Colonic mucosa (tissue), 4 donors: ENCODE results near the gene CCDC78. TPM values are rescaled to one million over a fixed set of nuclear protein-coding genes. Genes with fewer than 3 reads are reported as not detected.
A peak's percentile ranks its signal among the peaks of the same experiment; 100 is the strongest.

Experiments used
- DNase-seq: peaks from one replicate; pipeline ENCODE4 v3.0.0-alpha.2; 2020
- H3K27ac ChIP-seq: fragments of 200-600 bp; one replicate; pipeline ENCODE4 v1.8.0; 2021
- H3K27me3 ChIP-seq: fragments of 200-600 bp; one replicate; pipeline ENCODE4 v1.8.0; 2021
- H3K36me3 ChIP-seq: fragments of 200-600 bp; one replicate; pipeline ENCODE4 v1.8.0; 2021
- H3K4me1 ChIP-seq: fragments of 200-600 bp; one replicate; pipeline ENCODE4 v1.8.0; 2021; ENCODE audit warnings: mild to moderate bottlenecking
- H3K4me3 ChIP-seq: fragments of 200-600 bp; one replicate; pipeline ENCODE4 v1.8.0; 2021
- H3K9ac ChIP-seq, 2 donors: one replicate each; pipeline ENCODE4 v1.7.0; 2013; ENCODE audit warnings: control low read depth in 2 of 2, low read depth in 2 of 2, low read length in 2 of 2
- H3K9me3 ChIP-seq: fragments of 200-600 bp; one replicate; pipeline ENCODE4 v1.8.0; 2021
- CTCF ChIP-seq: fragments of 200-600 bp; IDR thresholded peaks from one replicate; pipeline ENCODE4 v1.8.0; 2022; ENCODE audit warnings: antibody characterized with exemption, mild to moderate bottlenecking
- intact Hi-C: fragments of 100-400 bp; cut with DNase I; formaldehyde crosslinking; loops from one replicate; pipeline ENCODE4 v1.14.1; 2022
- total RNA-seq, 2 donors: library from RNA; stranded (reverse); fragmentation: NEBNext Ultra II Directional in 1 of 2; extraction: Animal tissue kit (Norgen Biotek cat#: 25700) in 1 of 2; gene quantifications; one replicate each; pipeline ENCODE4 v1.2.1, GENCODE V29; 2021
- donor health status: healthy.
- donor health status: DM: no; HTN: no; CAD: no.
- donor health status: DM: no; HTN: no; CAD: no.

Gene CCDC78
- total RNA-seq, 2 donors from 2014 or later, result 0.37 to 3.7 TPM

GRCh38 chr16:718389-718788, 7.9 kb downstream of the CCDC78 start:
- Histone ChIP-seq H3K4me1 (peaks cover 31% of the 10 kb centered on the region), H3K27ac (no peak overlapping the region)

GRCh38 chr16:717450-718245, 8.6 kb downstream of the CCDC78 start:
- Histone ChIP-seq H3K27me3 (no peaks in the 10 kb centered on the region), H3K4me3 (no peak overlapping the region), H3K27ac (no peak overlapping the region), H3K9me3 (no peaks in the 10 kb centered on the region), H3K4me1 (peaks cover 31% of the 10 kb centered on the region), H3K9ac (no peak overlapping the region), H3K36me3 (no peaks in the 10 kb centered on the region)
- TF ChIP-seq CTCF, result no peak
- no peak for DNase-seq
- intact Hi-C loops, result no loop called here

More at GRCh38 chr16:718389-718788, 7.9 kb downstream of the CCDC78 start:
- H3K36me3 ChIP-seq, result no peaks in the 10 kb centered on the region
- TF ChIP-seq CTCF, result no peak
- no peaks in the 10 kb centered on the region for H3K9me3 ChIP-seq
- intact Hi-C loops, result no loop called here
- no peaks in the 10 kb centered on the region for H3K27me3 ChIP-seq
- no peak for DNase-seq
- no peak overlapping the region for H3K4me3 ChIP-seq
- H3K9ac ChIP-seq, result peak overlapping the region in 1 of 2 donors; percentile 46

GRCh38 chr16:716768-717325, 9.4 kb downstream of the CCDC78 start:
- TF ChIP-seq CTCF, result no peak
- no peaks in the 10 kb centered on the region for H3K36me3 ChIP-seq
- no peaks in the 10 kb centered on the region for H3K9me3 ChIP-seq
- no peak overlapping the region for H3K4me3 ChIP-seq
- no peak for DNase-seq
- no peak overlapping the region for H3K27ac ChIP-seq
- no peak overlapping the region for H3K9ac ChIP-seq
- H3K4me1 ChIP-seq, result peaks cover 31% of the 10 kb centered on the region
- intact Hi-C loops, result no loop called here
- H3K27me3 ChIP-seq, result no peaks in the 10 kb centered on the region

- peak overlapping the region; percentile 70 for H3K4me3 ChIP-seq
Measured at GRCh38 chr16:716200-716568, 10.1 kb downstream of the CCDC78 start.

More at GRCh38 chr16:716200-716568, 10.1 kb downstream of the CCDC78 start:
- Histone ChIP-seq H3K9me3 (no peaks in the 10 kb centered on the region), H3K4me1 (peaks cover 31% of the 10 kb centered on the region), H3K9ac (peak overlapping the region in 1 of 2 donors; percentile 20), H3K27me3 (peaks cover 4% of the 10 kb centered on the region), H3K27ac (no peak overlapping the region), H3K36me3 (no peaks in the 10 kb centered on the region)
- no peak for DNase-seq
- no peak for TF ChIP-seq CTCF
- intact Hi-C loops, result no loop called here
